PC-9 (cell line): ENCODE measurements around the gene ARHGAP40. TPM values are rescaled to one million over a fixed set of nuclear protein-coding genes. Genes with fewer than 3 reads are reported as not detected.

Experiments
- BruUV-seq: library from RNA; stranded (reverse); fragments of 400-500 nt; replicated peaks from 2 replicates; lab custom pipeline; 2021; lab: Mats Ljungman, UMichigan
- CTCF ChIA-PET: fragments of 300-600 bp; sonication (Branson Sonifier 250); formaldehyde crosslinking; loops from one replicate; lab custom pipeline; 2022; ENCODE audit warnings: antibody characterized with exemption; lab: Charles Lee
- POLR2A ChIA-PET: fragments of 300-600 bp; sonication (Branson Sonifier 250); formaldehyde crosslinking; loops from one replicate; lab custom pipeline; 2022; ENCODE audit warnings: antibody characterized with exemption; ENCODE audit not compliant: unreplicated experiment; lab: Charles Lee
- DNase-seq, 2 experiments: peaks; one replicate each; pipeline versions ENCODE4 v3.0.0 to v3.0.0-alpha.2; 2015 to 2022; ENCODE audit warnings: mixed read lengths in 1 of 2
- H2AFZ ChIP-seq: fragments of 200-600 bp; sonication (generic); 2 replicates; pipeline ENCODE4 v1.8.1; 2017; ENCODE audit warnings: antibody characterized with exemption
- H3F3A ChIP-seq: fragments of 200-600 bp; sonication (generic); 2 replicates; pipeline ENCODE4 v1.8.1; 2017; ENCODE audit warnings: antibody characterized with exemption, mild to moderate bottlenecking, low read depth; ENCODE audit not compliant: insufficient read depth
- H3K27ac ChIP-seq: fragments of 200-600 bp; sonication (generic); 2 replicates; pipeline ENCODE4 v1.6.1; 2016; ENCODE audit warnings: mixed run types
- H3K27me3 ChIP-seq: fragments of 200-600 bp; sonication (generic); 2 replicates; pipeline ENCODE4 v1.6.1; 2016; ENCODE audit warnings: low read depth, mixed run types; ENCODE audit not compliant: insufficient read depth
- H3K36me3 ChIP-seq: fragments of 200-600 bp; sonication (generic); 2 replicates; pipeline ENCODE4 v1.6.1; 2016; ENCODE audit warnings: low read depth, mixed run types
- H3K4me1 ChIP-seq: fragments of 200-600 bp; sonication (generic); replicated peaks from 2 replicates; pipeline ENCODE4 v1.6.1; 2016; ENCODE audit warnings: mixed run types; ENCODE audit not compliant: insufficient read depth
- H3K4me2 ChIP-seq: fragments of 200-600 bp; sonication (generic); 2 replicates; pipeline ENCODE4 v1.6.1; 2017; ENCODE audit warnings: mixed run types
- H3K4me3 ChIP-seq: fragments of 200-600 bp; sonication (generic); 2 replicates; pipeline ENCODE4 v1.6.1; 2016; ENCODE audit warnings: mixed run types
- H3K79me2 ChIP-seq: fragments of 200-600 bp; sonication (generic); 2 replicates; pipeline ENCODE4 v1.6.1; 2017; ENCODE audit warnings: low read depth, mixed run types
- H3K9me2 ChIP-seq: fragments of 200-600 bp; sonication (generic); 2 replicates; pipeline ENCODE4 v1.8.1; 2017; ENCODE audit warnings: mild to moderate bottlenecking; ENCODE audit not compliant: insufficient read depth
- H3K9me3 ChIP-seq: fragments of 200-600 bp; sonication (generic); 2 replicates; pipeline ENCODE4 v1.8.1; 2016; ENCODE audit warnings: low read depth; ENCODE audit not compliant: insufficient read depth
- H4K20me1 ChIP-seq: fragments of 200-600 bp; sonication (generic); 2 replicates; pipeline ENCODE4 v1.8.1; 2017; ENCODE audit not compliant: insufficient read depth
- EZH2 ChIP-seq: fragments of 200-600 bp; sonication (generic); IDR thresholded peaks from 2 replicates; pipeline ENCODE4 v1.8.0; 2017; ENCODE audit warnings: antibody characterized with exemption, low read depth
- intact Hi-C: fragments of 100-400 bp; cut with micrococcal nuclease; formaldehyde crosslinking; loops from one replicate; pipeline ENCODE4 v1.10.0; 2022; ENCODE audit not compliant: unreplicated experiment
- total RNA-seq: library from RNA; stranded (reverse); gene quantifications from 2 replicates; pipeline ENCODE4 v1.2.3, GENCODE V29; 2021
- TF ChIP-seq, protein P1 (sequence below): fragments of 200-600 bp; sonication (generic); conservative IDR thresholded peaks from 2 replicates; pipeline ENCODE4 v1.6.1; 2017; ENCODE audit warnings: mixed run types, antibody characterized with exemption, mild to moderate bottlenecking, moderate library complexity

Gene ARHGAP40
- total RNA-seq, 1 experiment from 2014 or later: 0.92 TPM

DNA sequence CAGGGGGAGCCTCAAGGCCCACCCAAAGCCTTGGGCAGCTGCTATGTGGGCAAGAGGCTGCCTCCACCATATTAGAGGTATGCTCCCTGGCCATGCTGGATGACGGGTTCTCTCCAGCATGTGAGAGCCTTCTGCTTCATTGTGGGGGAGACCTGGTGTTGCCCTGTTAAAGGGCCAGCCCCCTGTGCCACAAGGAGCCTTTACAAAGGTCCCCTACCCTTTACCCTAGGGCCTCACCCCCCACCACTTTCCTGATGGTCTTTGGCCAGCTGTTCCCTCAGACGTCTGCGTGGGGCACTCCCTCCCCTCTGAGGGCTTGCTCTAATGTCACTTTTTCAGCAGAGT lies 15.5 kb upstream of the ARHGAP40 start:
- H3F3A ChIP-seq: no peaks in the 10 kb centered on the region
- H3K27me3 ChIP-seq: no peaks in the 10 kb centered on the region
- H3K4me1 ChIP-seq: no peaks in the 10 kb centered on the region
- CTCF ChIA-PET: no interaction called here
- no peaks in the 10 kb centered on the region for H3K36me3 ChIP-seq
- DNase-seq: no peak
- no peaks in the 10 kb centered on the region for H3K9me3 ChIP-seq
- H3K9me2 ChIP-seq: no peaks in the 10 kb centered on the region
- H2AFZ ChIP-seq: no peak overlapping the region
- TF ChIP-seq EZH2: no peak
- POLR2A ChIA-PET: no interaction called here
- BruUV-seq: no TSS peak
- H3K79me2 ChIP-seq: no peaks in the 10 kb centered on the region
- H4K20me1 ChIP-seq: no peaks in the 10 kb centered on the region
- H3K4me2 ChIP-seq: no peak overlapping the region
- intact Hi-C loops: no loop called here
- H3K4me3 ChIP-seq: no peak overlapping the region
- no peak overlapping the region for H3K27ac ChIP-seq

DNA sequence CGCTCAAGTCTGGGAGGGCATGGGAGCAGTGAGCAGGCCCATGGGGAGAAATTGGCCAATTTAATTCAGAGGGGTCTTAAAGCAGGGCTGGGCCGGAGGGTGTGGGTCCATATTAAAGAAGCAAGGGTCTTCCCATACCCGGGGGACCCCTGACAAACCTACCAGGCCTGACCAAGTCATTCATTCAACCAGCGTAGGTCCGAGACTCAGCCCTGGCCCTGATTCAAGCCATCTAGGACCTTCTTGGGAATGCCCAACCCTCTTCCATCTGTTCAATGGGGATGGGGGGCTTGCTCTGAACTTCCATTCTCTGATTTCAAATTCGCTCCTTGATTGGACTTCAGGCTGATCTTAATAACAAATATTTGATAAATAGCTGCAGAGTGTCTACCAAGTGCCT lies 13.3 kb upstream of the ARHGAP40 start:
- CTCF ChIA-PET: no interaction called here
- H3K79me2 ChIP-seq: no peaks in the 10 kb centered on the region
- intact Hi-C loops: no loop called here
- H4K20me1 ChIP-seq: no peaks in the 10 kb centered on the region
- DNase-seq: no peak
- POLR2A ChIA-PET: no interaction called here
- no TSS peak for BruUV-seq
- H3K9me3 ChIP-seq: no peaks in the 10 kb centered on the region
- no peak overlapping the region for H3K4me3 ChIP-seq
- H3K27ac ChIP-seq: no peak overlapping the region
- H3K4me1 ChIP-seq: peaks cover 12% of the 10 kb centered on the region
- TF ChIP-seq, protein P1, sequence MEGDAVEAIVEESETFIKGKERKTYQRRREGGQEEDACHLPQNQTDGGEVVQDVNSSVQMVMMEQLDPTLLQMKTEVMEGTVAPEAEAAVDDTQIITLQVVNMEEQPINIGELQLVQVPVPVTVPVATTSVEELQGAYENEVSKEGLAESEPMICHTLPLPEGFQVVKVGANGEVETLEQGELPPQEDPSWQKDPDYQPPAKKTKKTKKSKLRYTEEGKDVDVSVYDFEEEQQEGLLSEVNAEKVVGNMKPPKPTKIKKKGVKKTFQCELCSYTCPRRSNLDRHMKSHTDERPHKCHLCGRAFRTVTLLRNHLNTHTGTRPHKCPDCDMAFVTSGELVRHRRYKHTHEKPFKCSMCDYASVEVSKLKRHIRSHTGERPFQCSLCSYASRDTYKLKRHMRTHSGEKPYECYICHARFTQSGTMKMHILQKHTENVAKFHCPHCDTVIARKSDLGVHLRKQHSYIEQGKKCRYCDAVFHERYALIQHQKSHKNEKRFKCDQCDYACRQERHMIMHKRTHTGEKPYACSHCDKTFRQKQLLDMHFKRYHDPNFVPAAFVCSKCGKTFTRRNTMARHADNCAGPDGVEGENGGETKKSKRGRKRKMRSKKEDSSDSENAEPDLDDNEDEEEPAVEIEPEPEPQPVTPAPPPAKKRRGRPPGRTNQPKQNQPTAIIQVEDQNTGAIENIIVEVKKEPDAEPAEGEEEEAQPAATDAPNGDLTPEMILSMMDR: no peak
- TF ChIP-seq EZH2: no peak
- no peaks in the 10 kb centered on the region for H3F3A ChIP-seq
- H3K4me2 ChIP-seq: no peak overlapping the region
- H3K9me2 ChIP-seq: no peaks in the 10 kb centered on the region
- no peak overlapping the region for H2AFZ ChIP-seq
- no peaks in the 10 kb centered on the region for H3K36me3 ChIP-seq
- H3K27me3 ChIP-seq: no peaks in the 10 kb centered on the region

DNA sequence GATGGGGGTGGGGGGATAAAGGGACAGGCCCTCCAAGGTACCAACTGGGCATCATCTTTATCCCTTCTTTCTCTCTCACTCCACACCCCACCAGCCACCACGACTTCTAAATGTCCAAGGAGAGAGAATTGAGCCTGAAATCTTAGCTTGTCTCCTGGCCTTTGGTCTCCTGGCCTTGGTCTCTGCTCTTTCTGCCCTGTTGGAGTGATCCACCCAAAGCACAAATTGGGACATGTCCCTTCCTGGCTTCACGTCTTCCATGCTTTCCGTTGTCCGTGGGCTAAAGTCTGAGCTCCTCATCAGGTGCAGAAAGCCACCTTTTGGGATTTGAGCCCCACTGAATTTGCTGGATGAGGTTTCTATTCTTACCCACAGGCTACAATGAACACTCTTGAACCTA lies 12.3 kb upstream of the ARHGAP40 start:
- Histone ChIP-seq H3K27ac (no peak overlapping the region), H3K9me3 (no peaks in the 10 kb centered on the region), H4K20me1 (no peaks in the 10 kb centered on the region), H3K4me1 (peaks cover 12% of the 10 kb centered on the region), H3F3A (no peaks in the 10 kb centered on the region), H2AFZ (no peak overlapping the region), H3K27me3 (no peaks in the 10 kb centered on the region), H3K36me3 (no peaks in the 10 kb centered on the region), H3K4me3 (no peak overlapping the region), H3K4me2 (no peak overlapping the region), H3K9me2 (no peaks in the 10 kb centered on the region), H3K79me2 (no peaks in the 10 kb centered on the region)
- BruUV-seq: no TSS peak
- DNase-seq: no peak
- TF ChIP-seq EZH2: no peak
- TF ChIP-seq, protein P1: no peak
- intact Hi-C loops: no loop called here
- POLR2A ChIA-PET: no interaction called here
- CTCF ChIA-PET: no interaction called here

DNA sequence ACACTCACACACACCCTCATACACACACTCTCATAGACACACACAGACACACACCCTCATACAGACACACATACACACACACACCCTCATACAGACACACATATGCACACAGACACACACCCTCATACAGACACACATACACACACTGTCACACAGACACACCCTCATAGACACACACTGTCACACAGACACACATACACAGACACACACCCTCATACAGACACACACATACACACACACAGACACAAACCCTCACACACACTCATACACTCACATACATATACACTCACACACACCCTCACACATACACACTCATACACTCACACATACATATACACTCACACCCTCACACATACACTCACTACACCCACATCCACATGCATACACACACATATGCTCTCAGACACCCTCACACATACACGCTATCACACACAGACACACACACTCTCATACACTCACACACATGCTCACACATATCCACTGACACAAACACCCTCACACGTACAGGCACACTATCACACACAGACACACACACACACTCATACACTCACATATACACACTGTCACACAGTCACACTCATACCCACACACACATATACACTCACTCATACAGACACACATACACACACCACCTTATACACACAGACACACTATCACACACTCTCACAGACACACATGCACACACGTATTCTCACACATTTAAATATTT lies 11.5 kb upstream of the ARHGAP40 start:
- POLR2A ChIA-PET: no interaction called here
- H3K27me3 ChIP-seq: no peaks in the 10 kb centered on the region
- no peaks in the 10 kb centered on the region for H3K79me2 ChIP-seq
- H2AFZ ChIP-seq: no peak overlapping the region
- CTCF ChIA-PET: no interaction called here
- H3K4me3 ChIP-seq: no peak overlapping the region
- H3K9me2 ChIP-seq: no peaks in the 10 kb centered on the region
- BruUV-seq: no TSS peak
- H3K36me3 ChIP-seq: no peaks in the 10 kb centered on the region
- intact Hi-C loops: no loop called here
- no peaks in the 10 kb centered on the region for H4K20me1 ChIP-seq
- DNase-seq: no peak
- TF ChIP-seq EZH2: no peak
- TF ChIP-seq, protein P1: no peak
- H3K4me2 ChIP-seq: no peak overlapping the region
- H3K27ac ChIP-seq: no peak overlapping the region
- H3K9me3 ChIP-seq: no peaks in the 10 kb centered on the region
- peaks cover 12% of the 10 kb centered on the region for H3K4me1 ChIP-seq
- no peaks in the 10 kb centered on the region for H3F3A ChIP-seq
